ENCODE results near the gene CCL11. TPM values are rescaled to one million over a fixed set of nuclear protein-coding genes. Genes with fewer than 3 reads are reported as not detected.

The CCL11 gene
- polyA plus RNA-seq, 3 donors, result 0.43 to 1.2 (median 1.2) TPM

DNA sequence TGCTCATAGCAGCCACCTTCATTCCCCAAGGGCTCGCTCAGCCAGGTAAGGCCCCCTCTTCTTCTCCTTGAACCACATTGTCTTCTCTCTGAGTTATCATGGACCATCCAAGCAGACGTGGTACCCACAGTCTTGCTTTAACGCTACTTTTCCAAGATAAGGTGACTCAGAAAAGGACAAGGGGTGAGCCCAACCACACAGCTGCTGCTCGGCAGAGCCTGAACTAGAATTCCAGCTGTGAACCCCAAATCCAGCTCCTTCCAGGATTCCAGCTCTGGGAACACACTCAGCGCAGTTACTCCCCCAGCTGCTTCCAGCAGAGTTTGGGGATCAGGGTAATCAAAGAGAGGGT lies 30.2 kb upstream of the CCL11 start:
- no peak for DNase-seq

DNA sequence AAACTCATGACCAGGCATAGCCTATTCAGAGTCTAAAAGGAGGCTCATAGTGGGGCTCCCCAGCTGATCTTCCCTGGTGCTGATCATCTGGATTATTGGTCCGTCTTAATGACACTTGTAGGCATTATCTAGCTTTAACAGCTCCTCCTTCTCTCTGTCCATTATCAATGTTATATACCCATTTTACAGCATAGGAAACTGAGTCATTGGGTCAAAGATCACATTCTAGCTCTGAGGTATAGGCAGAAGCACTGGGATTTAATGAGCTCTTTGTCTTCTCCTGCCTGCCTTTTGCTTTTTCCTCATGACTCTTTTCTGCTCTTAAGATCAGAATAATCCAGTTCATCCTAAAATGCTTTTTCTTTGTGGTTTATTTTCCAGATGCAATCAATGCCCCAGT lies 29.7 kb upstream of the CCL11 start:
- DNase-seq, result no peak

DNA sequence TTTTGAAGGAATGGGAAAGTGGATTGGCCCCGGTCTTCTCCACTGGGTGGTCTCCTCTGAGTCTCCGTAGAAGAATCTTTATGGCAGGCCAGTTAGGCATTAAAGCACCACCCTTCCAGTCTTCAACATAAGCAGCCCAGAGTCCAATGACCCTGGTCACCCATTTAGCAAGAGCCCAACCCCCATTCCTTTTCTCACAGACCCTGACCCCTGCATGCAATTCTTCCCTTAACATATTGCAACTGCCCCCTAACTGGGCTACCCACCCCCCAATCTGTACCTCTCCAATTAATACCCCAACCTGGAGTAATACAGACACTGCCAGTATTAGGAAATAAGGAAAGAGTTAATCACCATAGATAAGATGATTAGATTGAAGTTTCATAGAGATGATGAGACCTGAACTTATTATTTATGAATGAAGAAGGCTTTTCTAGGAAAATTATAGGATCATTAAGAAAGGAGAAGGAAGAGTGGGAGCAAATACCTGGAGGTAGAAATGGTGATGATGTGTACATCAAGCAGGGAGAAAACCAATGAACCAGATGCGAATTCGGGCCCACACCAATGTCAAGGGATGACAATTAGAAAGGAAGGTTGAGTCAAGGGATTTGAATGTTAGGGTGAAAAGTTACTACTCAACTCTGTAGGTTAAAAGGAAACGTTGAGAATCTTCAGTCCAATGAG lies 28.1 kb upstream of the CCL11 start:
- no peak for DNase-seq

DNA sequence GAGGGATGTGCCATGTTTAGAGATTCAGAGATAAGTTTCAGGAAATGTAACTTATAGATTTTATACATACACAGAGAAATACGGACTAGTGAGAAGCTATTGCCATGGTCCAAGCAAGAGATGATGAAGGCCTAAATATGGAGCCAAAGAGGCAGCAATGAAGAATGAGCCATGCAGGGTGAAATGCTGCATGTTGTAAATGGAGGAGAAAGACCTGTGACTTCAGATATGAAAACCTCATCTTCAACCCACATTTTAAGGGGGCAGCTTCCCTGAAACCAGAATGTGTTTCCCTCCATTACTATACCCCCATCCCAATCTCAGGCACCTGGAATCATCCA lies 27.6 kb upstream of the CCL11 start:
- DNase-seq, result no peak

DNA sequence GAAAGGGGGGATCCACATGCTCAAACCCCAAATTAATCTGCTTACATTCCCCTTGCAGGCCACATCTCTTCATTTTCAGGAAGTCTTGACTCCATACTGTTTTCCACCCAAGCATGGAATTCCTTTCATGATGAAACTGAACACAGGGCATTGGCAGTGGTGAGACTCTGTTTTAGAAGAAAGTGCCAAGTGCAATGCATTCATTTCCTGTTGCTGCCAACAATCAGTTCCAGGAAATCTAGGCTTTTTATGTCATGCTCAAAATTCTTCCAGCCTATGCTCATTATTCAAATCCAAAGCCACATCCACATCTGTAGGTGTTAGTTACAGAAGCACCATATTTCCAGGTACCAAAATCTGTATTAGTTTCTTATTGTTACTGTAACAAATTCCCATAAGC lies 26.4 kb upstream of the CCL11 start:
- DNase-seq, result no peak

DNA sequence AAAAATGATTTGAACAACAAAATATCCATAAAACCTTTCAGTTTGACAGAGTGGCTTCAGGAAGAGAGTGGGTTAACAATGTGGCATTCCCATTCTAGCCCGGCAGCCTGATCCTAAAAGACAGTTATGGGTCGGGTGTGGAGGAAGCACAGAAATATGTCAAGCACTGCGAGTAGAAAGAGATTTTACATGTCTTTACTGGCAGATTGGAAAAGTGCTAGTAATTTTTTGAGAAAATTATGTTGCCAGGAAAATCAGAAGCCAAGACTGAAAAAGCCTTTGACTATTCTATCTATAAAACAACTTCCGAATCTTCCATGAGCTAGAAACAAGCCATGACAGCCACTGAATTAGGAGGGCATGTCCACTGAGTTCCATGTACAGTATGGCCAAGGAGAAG lies 24.7 kb upstream of the CCL11 start:
- DNase-seq, result no peak

DNA sequence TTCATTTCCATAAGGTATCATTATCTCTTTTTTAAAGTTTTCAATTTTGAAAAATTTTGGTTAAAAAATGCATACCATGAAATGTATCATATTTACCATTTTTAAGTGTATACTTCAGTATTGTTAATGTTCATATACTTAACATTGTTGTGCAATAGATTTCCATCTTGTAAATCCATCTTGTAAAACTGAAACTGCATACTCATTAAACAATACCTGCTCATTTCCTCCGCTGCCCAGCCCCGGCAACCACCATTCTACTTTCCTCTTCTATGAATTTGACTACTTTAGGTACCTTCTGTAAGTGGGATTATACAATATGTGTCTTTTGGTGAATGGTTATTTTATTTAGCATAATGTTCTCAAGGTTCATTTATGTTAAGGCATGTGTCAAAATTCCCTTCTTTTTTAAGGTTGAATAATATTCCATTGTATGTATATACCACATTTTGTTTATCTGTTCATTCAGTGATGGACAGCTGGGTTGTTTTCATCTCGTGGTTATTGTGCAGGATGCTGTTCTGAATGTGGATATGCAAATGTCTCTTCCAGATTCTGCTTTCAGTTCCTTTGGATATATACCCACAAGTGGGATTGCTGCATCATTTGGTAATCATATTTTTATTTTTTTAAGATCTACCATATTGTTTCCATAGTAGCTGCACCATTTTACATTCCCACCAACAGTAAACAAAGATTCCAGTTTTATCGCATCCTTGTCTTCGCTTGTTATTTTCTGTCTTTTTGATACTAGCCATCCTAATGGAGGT lies 23.8 kb upstream of the CCL11 start:
- no peak for DNase-seq

DNA sequence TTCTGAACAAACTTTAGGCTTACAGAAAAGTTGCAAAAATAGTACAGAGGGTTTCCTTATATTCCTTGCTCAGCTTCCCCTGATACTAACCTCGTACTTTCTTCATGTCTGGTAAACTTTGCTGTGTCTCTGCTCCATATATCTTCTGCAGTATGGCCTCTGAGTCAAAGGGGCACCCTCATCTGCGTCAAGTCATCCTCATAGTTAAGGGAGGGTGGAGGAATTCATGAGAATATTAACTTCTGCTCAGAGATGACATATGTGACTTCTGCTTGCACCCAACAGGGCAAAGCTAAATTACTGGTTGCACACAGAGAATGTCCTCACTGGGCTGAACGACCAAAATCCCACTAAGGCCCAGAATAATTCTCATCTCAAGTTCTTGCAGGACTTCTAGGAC lies 19.8 kb upstream of the CCL11 start:
- DNase-seq, result no peak

DNA sequence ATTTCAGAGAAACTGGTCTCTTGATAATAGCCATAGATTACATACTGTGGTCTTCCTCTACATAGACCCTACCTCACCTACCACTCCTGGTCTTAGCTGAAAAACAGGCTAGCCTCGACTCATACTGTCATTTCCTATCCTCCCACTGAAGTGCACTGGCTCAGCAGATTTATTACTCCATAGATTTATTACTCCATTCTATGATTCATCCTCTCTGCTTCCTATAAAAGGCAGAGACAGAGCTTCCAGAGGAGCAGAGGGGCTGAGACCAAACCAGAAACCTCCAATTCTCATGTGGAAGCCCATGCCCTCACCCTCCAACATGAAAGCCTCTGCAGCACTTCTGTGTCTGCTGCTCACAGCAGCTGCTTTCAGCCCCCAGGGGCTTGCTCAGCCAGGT lies 15.6 kb upstream of the CCL11 start, which contains the start of gene CCL7:
TSS of gene CCL7 (plus strand) at position 253 of the 400 bp plus-strand sequence. CDS start at position 323, 70 bp downstream.
- DNase-seq, result no peak

DNA sequence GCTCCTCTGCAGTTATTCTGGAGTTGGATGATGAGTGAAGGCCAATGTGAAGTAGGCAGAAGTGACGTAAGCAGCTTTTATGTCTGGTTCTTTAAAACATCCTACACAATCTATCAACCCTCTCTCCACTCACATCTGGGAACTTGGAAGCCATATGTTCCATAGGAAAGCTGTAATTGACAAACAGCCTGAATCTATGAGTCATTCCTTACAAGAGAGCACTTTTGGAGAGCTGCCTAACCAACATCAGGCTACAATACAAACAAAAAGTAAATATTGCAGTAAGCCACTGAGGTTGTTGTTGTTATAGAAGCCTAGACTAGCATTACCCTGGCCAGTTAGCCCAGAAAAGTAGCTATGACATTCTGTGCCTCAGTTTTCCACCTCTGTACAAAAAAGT lies 9.7 kb upstream of the CCL11 start:
- no peak for DNase-seq

DNA sequence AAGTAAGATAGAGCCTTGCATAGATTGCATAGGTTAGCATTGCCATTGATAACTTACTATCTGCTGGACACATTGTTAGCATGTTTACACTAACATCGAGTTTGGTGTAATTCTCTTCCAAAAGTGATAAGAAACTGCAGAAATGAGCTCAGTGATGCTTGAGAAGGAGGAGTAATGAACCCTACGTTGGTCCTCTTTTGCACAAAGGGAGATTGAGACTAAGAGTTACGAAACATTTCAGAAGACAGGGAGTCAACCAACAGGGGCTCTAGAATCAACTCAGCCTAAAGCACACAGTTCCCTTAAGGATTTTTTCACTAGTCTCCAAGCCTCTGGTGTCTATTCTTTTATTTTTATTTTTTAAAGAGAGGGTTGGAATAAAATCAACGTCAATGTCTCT lies 8.7 kb upstream of the CCL11 start:
- DNase-seq, result no peak

DNA sequence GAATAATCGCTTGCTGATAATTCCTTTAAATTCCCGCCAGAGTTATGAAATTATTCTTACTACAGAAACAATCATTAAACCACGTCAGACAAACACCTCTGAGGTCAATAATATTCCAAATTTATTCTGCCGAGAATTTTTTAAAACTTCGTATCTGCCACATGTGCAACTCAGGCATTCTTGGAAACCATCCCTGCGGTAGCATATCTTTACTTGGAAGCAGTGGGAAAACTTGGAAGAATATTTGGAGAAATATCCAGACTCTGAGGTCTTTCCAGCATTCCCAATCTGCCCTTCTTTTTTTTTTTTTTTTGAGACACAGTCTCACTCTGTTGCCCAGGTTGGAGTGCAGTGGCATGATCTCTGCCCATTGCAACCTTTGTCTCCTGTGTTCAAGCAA lies 2.0 kb upstream of the CCL11 start:
- DNase-seq, result no peak

DNA sequence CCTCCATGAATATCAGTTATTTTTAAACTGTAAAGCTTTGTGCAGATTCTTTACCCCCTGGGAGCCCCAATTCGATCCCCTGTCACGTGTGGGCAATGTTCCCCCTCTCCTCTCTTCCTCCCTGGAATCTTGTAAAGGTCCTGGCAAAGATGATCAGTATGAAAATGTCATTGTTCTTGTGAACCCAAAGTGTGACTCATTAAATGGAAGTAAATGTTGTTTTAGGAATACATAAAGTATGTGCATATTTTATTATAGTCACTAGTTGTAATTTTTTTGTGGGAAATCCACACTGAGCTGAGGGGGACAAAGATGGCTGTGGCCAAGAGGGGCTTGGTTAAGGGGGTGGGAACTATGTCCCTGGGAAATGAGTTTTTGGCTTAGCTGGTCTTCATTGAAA lies 2.3 kb downstream of the CCL11 start:
- no peak for DNase-seq

DNA sequence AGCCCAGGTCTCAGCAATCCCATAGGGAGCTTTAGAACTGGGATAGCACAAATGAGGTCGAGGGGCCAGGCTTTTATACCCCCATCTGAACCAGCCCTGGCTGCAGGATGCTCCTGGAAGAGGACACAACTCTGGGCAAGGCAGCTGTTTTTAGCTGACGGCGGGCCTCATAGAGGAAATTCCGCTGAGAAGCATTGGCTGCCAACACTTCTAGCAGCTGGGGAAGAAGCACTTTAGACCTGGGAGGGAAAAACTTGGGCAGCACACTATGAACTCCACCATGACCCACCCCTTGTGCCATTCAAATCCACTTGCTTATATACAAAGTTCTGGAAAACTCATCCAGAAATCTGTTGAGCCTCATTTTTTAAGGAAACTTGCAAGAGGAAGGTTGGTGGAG lies 5.0 kb downstream of the CCL11 start:
- no peak for DNase-seq

DNA sequence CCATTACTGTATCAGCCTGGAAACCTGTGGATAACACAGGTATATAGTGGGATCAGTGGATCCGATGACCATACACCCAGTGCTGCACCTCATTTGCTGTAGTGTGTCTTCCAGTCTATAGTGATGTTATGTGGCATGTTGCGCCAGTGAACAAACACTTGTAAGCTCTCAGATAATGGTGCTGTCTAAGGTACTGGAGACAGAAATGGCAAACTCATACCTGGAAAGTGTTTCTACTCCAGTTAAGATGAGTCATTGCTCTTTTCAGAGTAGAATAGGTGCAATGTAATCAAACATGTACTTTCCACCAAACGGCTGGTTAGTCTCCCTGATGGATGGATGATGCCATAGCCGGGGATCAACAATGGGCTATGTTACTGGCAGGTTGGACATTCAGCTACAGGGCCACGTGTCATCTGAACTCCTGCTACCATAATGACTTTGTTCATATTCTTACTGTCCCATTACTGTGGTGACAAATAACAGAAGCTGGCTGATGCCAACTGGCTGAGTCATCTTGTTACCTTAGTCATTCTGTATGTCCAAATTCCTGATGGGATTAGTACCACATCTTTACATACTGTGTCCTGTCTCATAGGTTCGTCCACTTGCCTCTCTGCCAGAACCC lies 6.3 kb downstream of the CCL11 start:
- DNase-seq, result no peak

DNA sequence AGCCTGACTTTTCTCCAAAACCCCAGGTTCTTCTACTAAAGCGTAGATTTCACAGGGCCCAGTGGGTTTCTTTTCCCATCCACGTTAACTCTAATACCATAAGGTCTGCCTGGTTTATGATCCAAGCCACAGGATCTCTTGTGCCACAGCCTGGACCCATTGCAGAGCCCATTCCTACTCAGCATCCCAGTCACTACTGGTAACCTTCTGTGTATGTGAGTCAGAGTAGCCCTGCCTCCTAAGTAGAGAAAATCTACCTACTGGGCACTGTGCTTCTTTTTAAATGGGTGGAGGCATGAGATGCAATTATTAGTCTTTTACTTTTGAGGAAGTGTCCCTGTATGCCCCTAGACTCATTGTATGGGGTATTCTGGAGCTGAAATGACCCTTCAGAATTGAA lies 13.5 kb downstream of the CCL11 start:
- no peak for DNase-seq

DNA sequence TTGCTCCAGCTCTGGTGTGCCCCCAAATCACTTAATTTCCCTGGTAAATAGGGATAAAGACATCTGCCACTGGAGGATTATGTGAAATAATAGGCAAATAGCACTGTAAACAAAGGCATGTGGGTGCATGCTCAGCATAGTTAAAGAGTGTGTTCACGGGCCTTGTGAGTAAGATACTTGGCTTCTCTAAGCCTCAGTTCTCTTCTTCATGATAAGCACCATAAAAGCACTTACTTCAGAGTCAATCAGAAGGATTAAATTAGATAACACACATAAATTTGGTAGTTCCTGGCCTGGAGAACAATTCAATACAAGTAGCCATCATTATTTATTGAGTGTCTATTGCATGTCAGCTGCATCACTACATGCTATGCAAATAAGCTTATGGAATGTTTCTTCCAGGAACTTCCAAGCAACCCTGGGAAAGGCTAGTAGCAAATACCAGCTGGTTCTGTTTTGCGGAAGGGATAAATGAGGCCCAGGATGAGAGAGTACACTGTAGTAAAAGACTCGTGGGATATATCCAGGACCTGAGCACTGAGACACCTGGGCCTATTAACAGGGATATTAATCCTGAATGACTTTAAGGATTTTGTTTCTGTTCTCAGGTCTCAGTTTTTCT lies 14.5 kb downstream of the CCL11 start:
- DNase-seq, result no peak

DNA sequence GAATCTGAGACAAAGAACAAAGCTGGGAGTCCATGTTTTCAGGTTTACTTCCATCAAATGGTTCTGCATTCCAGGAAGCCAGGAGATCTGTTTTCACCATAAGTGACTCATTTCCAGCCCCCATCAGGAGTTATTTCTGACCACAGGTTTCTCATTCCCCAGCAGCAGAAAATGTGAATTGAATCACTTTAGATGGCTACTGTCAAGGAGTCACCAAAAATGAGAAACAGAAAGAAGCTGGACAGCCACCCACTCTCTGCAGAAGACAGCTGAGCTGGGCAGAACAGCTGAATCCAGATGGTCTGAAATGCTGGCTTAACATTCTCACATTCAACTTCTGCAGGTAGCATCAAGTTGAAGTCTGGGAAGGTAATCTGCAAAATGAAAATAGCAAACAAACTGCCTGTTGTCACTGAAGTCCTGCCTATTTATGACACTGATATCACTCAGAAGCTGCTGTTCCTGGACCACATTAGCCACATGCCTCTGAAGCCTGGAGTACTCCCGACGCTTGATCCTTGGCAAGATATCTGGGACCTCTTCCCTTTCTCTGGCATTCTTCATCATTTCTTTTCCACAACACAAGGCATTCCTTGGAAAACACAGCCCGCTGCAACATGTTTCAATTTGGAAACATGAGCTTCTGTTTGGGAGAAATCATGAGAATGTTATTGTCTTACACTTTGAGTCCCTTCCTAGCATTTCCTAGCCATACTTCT lies 15.3 kb downstream of the CCL11 start:
- no peak for DNase-seq

DNA sequence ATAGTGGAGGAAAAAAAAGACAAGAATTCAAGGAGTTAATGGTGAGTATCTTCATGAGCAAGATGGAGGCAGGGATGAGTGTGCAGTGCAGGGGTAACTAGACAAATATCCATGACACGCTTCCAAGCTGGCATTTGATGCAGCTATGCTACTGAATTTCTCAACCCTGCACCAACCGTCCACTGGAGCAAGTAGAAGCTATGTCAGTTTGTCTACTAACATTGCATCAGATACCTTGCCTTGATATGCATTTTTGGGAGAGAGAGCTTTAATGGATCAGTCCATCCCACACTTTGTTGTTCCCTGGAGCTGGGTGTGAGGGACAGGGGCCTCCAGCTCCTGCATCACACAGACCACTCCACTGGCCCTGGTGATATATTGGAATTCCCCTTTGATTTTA lies 16.4 kb downstream of the CCL11 start:
- DNase-seq, result no peak

DNA sequence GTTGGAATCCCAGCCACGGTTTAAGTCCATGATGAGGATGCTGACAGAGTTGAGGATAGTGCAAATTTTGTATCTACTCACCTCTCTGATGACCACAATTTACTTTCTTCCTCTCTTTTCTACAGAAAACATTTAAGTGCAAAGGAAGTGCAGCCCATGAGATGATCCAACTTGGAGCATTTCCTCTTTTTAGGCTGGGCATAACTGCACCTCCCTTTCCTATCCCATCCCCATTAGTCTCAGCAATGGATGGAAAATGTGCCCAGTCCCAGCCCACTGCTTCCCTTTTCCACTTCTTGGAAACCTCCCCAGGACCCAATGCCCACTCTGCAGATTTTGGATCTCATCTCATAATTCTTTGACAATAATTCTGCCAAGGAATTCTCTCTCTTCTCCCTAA lies 17.1 kb downstream of the CCL11 start:
- DNase-seq, result no peak

DNA sequence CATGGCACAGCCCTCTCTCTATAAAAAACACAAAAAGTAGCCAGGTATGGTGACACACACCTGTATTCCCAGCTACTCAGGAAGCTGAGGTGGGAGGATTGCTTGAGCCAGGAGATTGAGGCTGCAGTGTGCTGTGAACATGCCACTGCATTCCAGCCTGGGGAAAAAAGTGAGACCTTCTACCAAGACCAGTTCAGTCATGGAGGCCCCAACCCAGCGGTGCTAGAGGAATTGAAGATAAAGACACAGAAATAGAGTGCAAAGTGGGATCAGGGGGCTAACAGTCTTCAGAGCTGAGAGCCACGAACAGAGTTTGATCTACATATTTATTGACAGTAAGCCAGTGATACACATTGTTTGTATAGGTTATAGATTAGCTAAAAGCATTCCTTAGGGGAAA lies 18.1 kb downstream of the CCL11 start:
- DNase-seq, result no peak

DNA sequence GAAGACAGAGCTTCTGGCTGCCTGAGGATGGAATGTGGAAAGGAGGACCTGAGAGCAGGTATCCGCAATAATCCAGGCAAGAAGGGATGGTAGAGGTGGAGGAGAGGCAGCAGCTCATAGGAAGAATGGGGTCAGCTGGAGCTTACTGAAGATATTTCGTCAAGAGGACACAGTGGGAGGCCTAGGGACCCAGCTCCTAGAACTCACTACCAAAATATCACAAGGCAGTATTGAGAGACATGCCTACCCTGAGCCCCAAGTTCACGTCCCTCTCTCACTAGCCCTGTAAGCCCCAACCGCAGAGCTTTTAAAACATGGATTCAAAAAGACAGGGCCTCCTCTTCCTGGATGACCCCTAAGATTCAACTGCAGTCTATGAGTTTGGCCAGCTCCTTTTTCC lies 19.5 kb downstream of the CCL11 start:
- no peak for DNase-seq
